ENCODE data around the gene HAUS6. TPM values are rescaled to one million over a fixed set of nuclear protein-coding genes. Genes with fewer than 3 reads are reported as not detected.
A peak's percentile ranks its signal among the peaks of the same experiment; 100 is the strongest.

The HAUS6 gene
- total and polyA plus RNA-seq, 2 of the 13 experiments (the other 11 are each of a cell fraction or from before 2014, with no cell fraction given): 9.8 to 31.1 TPM

DNA sequence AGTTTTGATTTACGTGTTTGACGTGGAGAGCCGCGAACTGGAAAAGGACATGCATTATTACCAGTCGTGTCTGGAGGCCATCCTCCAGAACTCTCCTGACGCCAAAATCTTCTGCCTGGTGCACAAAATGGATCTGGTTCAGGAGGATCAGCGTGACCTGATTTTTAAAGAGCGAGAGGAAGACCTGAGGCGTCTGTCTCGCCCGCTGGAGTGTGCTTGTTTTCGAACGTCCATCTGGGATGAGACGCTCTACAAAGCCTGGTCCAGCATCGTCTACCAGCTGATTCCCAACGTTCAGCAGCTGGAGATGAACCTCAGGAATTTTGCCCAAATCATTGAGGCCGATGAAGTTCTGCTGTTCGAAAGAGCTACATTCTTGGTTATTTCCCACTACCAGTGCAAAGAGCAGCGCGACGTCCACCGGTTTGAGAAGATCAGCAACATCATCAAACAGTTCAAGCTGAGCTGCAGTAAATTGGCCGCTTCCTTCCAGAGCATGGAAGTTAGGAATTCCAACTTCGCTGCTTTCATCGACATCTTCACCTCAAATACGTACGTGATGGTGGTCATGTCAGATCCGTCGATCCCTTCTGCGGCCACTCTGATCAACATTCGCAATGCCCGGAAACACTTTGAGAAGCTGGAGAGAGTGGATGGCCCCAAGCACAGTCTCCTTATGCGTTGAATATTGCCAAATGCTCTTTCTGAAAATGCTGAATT is 52.6 kb downstream of the HAUS6 start (continued):
- TF ChIP-seq, protein P1, sequence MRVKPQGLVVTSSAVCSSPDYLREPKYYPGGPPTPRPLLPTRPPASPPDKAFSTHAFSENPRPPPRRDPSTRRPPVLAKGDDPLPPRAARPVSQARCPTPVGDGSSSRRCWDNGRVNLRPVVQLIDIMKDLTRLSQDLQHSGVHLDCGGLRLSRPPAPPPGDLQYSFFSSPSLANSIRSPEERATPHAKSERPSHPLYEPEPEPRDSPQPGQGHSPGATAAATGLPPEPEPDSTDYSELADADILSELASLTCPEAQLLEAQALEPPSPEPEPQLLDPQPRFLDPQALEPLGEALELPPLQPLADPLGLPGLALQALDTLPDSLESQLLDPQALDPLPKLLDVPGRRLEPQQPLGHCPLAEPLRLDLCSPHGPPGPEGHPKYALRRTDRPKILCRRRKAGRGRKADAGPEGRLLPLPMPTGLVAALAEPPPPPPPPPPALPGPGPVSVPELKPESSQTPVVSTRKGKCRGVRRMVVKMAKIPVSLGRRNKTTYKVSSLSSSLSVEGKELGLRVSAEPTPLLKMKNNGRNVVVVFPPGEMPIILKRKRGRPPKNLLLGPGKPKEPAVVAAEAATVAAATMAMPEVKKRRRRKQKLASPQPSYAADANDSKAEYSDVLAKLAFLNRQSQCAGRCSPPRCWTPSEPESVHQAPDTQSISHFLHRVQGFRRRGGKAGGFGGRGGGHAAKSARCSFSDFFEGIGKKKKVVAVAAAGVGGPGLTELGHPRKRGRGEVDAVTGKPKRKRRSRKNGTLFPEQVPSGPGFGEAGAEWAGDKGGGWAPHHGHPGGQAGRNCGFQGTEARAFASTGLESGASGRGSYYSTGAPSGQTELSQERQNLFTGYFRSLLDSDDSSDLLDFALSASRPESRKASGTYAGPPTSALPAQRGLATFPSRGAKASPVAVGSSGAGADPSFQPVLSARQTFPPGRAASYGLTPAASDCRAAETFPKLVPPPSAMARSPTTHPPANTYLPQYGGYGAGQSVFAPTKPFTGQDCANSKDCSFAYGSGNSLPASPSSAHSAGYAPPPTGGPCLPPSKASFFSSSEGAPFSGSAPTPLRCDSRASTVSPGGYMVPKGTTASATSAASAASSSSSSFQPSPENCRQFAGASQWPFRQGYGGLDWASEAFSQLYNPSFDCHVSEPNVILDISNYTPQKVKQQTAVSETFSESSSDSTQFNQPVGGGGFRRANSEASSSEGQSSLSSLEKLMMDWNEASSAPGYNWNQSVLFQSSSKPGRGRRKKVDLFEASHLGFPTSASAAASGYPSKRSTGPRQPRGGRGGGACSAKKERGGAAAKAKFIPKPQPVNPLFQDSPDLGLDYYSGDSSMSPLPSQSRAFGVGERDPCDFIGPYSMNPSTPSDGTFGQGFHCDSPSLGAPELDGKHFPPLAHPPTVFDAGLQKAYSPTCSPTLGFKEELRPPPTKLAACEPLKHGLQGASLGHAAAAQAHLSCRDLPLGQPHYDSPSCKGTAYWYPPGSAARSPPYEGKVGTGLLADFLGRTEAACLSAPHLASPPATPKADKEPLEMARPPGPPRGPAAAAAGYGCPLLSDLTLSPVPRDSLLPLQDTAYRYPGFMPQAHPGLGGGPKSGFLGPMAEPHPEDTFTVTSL (CRISPR knock-in tag; IDR thresholded peaks at IDR 0.05; ENCODE audit: borderline replicate concordance): no peak
- TF ChIP-seq ELF1 (CRISPR knock-in tag; IDR thresholded peaks at IDR 0.05) (no peak), HNRNPK (IDR thresholded peaks at IDR 0.05; ENCODE audit: low read depth, low read length, poor library complexity, severe bottlenecking) (no peak), KMT2B (CRISPR knock-in tag; IDR thresholded peaks at IDR 0.05) (0 out of 2 replicates have a peak, but pooled peaks have one; percentile 22)

Data from HepG2 (cell line).